Mesenteric fat pad (tissue), 1 donor: ENCODE results near the gene ZNHIT6. TPM values are rescaled to one million over a fixed set of nuclear protein-coding genes. Genes with fewer than 3 reads are reported as not detected.

Experiments
- total RNA-seq: library from RNA; stranded (reverse); fragmentation: NEBNext Ultra II Directional; extraction: Animal tissue kit (Norgen Biotek cat#: 25700); gene quantifications from one replicate; pipeline ENCODE4 v1.2.1, GENCODE V29; 2021
- donor health status: DM: yes; HTN: yes; CAD: no.

Gene ZNHIT6
- total RNA-seq, 1 donor from 2014 or later, result 15.9 TPM

Other genes with a start within 250 kb of the ZNHIT6 start
- gene DDAH1, start 243.3 kb downstream of the ZNHIT6 start, total RNA-seq, result 15.4 TPM
- gene CCN1, start 127.7 kb downstream of the ZNHIT6 start, total RNA-seq, result 536 TPM